Mesothelial cell of epicardium (in vitro differentiated cells): Measurements from ENCODE around the gene HSD3B2. TPM values are rescaled to one million over a fixed set of nuclear protein-coding genes. Genes with fewer than 3 reads are reported as not detected.

ENCODE experiments used
- DNase-seq, 2 experiments: peaks; one replicate each; pipeline ENCODE4 v3.0.0; 2021; ENCODE audit warnings: low spot score in 2 of 2; ENCODE audit not compliant: unreplicated experiment in 2 of 2
- H3K27ac Mint-ChIP-seq: 2 replicates; pipeline ENCODE4 v1.8.0; 2021; ENCODE audit warnings: mixed read lengths
- H3K27me3 Mint-ChIP-seq: 2 replicates; pipeline ENCODE4 v1.8.0; 2021; ENCODE audit warnings: low read depth, mixed read lengths
- H3K36me3 Mint-ChIP-seq: 2 replicates; pipeline ENCODE4 v1.8.0; 2021; ENCODE audit warnings: mixed read lengths
- H3K4me1 Mint-ChIP-seq: 2 replicates; pipeline ENCODE4 v1.8.0; 2021; ENCODE audit warnings: mixed read lengths
- H3K4me3 Mint-ChIP-seq: 2 replicates; pipeline ENCODE4 v1.8.0; 2021; ENCODE audit warnings: mild to moderate bottlenecking, moderate library complexity, mixed read lengths
- H3K9me3 Mint-ChIP-seq: 2 replicates; pipeline ENCODE4 v1.8.0; 2021; ENCODE audit warnings: mixed read lengths
- total RNA-seq: library from RNA; stranded (reverse); gene quantifications from 3 replicates; pipeline ENCODE4 v1.2.1, GENCODE V29; 2021
- TF ChIP-seq, protein P1 (sequence below): fragments of 200-600 bp; sonication (generic); IDR thresholded peaks from one replicate; pipeline ENCODE4 v1.5.0; 2021; ENCODE audit warnings: antibody characterized with exemption; ENCODE audit not compliant: unreplicated experiment

The HSD3B2 gene
- total RNA-seq, 1 donor from 2014 or later: 0.29 TPM

DNA sequence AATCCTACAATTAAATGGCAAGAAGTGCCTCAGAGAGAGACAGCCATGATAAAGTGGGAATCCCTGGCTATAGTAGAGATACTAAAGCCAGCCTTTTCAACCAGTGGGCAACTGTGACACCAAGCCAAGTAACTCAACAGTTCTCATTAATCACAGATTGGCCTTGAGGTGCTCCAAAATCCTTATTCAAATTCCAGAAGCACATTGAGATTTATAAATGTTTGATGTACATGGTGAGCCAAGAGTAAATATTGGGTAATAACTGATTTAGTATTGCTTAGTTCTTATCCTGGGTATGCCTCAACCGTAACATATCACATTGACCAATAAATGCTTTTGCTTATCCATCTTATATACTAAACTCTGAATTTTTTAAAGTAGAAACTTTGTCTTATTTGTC is 29.3 kb upstream of the HSD3B2 start:
- Mint-ChIP-seq H3K27me3 (peaks cover 4% of the 10 kb centered on the region), H3K4me1 (no peaks in the 10 kb centered on the region), H3K9me3 (no peaks in the 10 kb centered on the region), H3K4me3 (no peak overlapping the region), H3K27ac (no peak overlapping the region), H3K36me3 (no peaks in the 10 kb centered on the region)
- DNase-seq: no peak
- TF ChIP-seq, protein P1, sequence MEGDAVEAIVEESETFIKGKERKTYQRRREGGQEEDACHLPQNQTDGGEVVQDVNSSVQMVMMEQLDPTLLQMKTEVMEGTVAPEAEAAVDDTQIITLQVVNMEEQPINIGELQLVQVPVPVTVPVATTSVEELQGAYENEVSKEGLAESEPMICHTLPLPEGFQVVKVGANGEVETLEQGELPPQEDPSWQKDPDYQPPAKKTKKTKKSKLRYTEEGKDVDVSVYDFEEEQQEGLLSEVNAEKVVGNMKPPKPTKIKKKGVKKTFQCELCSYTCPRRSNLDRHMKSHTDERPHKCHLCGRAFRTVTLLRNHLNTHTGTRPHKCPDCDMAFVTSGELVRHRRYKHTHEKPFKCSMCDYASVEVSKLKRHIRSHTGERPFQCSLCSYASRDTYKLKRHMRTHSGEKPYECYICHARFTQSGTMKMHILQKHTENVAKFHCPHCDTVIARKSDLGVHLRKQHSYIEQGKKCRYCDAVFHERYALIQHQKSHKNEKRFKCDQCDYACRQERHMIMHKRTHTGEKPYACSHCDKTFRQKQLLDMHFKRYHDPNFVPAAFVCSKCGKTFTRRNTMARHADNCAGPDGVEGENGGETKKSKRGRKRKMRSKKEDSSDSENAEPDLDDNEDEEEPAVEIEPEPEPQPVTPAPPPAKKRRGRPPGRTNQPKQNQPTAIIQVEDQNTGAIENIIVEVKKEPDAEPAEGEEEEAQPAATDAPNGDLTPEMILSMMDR: no peak

DNA sequence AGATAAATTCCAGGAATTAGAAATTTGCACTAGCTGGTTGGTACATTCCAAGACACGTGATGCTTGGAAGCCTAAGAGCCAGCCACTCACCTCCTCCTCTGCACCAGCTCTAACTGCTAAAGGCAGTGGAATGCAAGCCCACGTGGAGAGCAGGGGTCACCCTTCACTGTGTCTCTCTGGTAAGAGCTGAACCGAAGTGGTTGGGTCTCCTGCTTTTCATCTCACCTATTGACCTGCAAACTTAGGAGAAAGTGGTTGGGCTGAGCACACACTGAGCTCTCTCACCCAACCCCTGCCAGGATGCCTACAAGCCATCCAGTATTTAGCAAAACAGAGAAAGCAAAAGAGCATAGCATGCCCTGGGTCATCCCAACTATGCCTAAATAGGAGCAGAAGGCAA is 27.1 kb upstream of the HSD3B2 start:
- Mint-ChIP-seq H3K4me1 (no peaks in the 10 kb centered on the region), H3K27ac (no peak overlapping the region), H3K4me3 (no peak overlapping the region), H3K27me3 (peaks cover 9% of the 10 kb centered on the region), H3K36me3 (no peaks in the 10 kb centered on the region), H3K9me3 (no peaks in the 10 kb centered on the region)
- no peak for DNase-seq
- TF ChIP-seq, protein P1: no peak

DNA sequence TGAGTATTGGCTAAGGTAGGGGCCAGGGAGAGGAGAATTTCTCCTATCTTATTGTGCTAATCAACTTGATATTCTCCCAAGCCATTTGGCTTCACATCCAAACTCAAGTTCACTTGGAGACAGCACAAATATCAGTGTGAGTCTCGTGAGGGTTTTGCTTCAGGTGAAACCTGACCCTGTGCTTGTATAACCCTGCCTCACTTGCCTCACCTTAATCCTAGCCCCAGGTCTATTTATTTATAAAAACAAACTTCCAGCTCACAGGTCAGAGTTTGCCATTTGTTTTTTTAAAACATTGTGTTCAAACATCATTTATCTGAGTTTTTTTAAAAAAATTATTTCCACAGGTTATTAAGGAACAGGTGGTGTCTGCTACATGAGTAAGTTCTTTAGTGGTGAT is 26.5 kb upstream of the HSD3B2 start:
- no peaks in the 10 kb centered on the region for H3K36me3 Mint-ChIP-seq
- H3K27ac Mint-ChIP-seq: no peak overlapping the region
- no peak overlapping the region for H3K4me3 Mint-ChIP-seq
- TF ChIP-seq, protein P1: no peak
- H3K9me3 Mint-ChIP-seq: no peaks in the 10 kb centered on the region
- no peak for DNase-seq
- H3K27me3 Mint-ChIP-seq: peaks cover 11% of the 10 kb centered on the region
- no peaks in the 10 kb centered on the region for H3K4me1 Mint-ChIP-seq

DNA sequence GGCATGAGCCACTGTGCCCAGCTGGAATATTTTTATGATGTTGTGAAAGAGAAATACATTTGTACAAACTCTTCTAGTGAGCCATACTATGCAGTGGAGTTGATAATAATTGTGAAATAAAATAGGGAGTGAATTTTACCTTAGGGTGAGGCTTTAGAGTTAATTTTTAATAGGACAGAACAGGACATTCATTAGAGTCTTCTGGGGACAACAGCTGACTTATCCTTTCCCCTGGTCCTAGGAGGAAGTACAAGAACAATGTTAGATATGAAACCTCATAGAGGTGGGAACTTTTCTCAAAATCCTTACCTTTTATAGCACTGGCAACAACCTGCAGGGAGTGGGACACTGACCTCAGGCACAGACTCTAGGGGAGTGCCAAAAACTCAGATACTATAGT is 24.4 kb upstream of the HSD3B2 start:
- no peak for DNase-seq
- H3K4me3 Mint-ChIP-seq: no peak overlapping the region
- no peak overlapping the region for H3K27ac Mint-ChIP-seq
- TF ChIP-seq, protein P1: no peak
- no peaks in the 10 kb centered on the region for H3K9me3 Mint-ChIP-seq
- H3K36me3 Mint-ChIP-seq: no peaks in the 10 kb centered on the region
- H3K27me3 Mint-ChIP-seq: peaks cover 16% of the 10 kb centered on the region
- no peaks in the 10 kb centered on the region for H3K4me1 Mint-ChIP-seq

DNA sequence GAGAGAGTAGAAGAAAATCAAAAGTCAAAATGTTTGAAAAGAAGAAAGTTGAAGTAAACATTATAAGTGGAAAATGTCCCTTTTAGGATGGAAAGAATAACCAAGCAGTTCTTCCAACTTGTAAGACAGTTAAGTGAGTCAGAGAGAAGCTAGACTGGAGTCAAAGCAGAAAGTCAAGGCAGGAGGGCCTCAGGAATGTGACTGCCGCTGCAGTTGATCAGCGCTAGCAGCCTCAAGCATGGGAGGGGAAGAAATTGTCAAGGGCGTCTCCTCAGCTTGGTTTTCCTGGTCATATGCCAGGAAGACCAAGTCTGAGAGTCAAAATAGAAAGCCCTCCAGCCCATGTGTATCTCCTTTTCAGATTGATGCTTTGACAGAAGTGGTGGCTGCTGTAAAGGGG is 23.2 kb upstream of the HSD3B2 start:
- H3K4me3 Mint-ChIP-seq: no peak overlapping the region
- peaks cover 15% of the 10 kb centered on the region for H3K27me3 Mint-ChIP-seq
- H3K36me3 Mint-ChIP-seq: no peaks in the 10 kb centered on the region
- no peaks in the 10 kb centered on the region for H3K4me1 Mint-ChIP-seq
- no peak for DNase-seq
- no peak overlapping the region for H3K27ac Mint-ChIP-seq
- no peaks in the 10 kb centered on the region for H3K9me3 Mint-ChIP-seq
- TF ChIP-seq, protein P1: no peak

DNA sequence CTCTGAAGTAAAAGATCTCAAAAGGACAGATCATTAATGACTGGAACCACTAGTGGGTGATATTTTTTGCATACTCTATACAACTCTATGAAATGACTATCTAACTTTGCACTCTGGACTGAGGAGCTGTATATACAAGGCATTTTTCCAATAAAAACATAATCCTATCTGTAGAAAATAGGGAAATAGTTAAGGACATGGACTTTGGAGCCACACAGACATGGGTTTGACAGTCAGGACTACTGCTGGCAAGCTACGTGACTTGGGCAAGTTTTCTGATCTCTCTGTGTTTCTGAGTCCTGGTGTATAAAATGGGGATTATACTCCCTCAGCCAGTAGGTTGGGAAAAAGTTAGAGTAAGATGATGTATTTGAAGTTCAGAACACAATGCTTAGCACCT is 20.9 kb upstream of the HSD3B2 start:
- DNase-seq: no peak
- no peaks in the 10 kb centered on the region for H3K4me1 Mint-ChIP-seq
- no peak overlapping the region for H3K4me3 Mint-ChIP-seq
- peaks cover 15% of the 10 kb centered on the region for H3K27me3 Mint-ChIP-seq
- H3K9me3 Mint-ChIP-seq: no peaks in the 10 kb centered on the region
- TF ChIP-seq, protein P1: no peak
- no peak overlapping the region for H3K27ac Mint-ChIP-seq
- no peaks in the 10 kb centered on the region for H3K36me3 Mint-ChIP-seq
